Astrocyte of the cerebellum (primary cell): ENCODE measurements around the gene PLXDC1.

Source experiments
- DNase-seq: peaks from one replicate; pipeline ENCODE4 v3.0.0-alpha.2; 2011; ENCODE audit warnings: low read depth
- H3K4me3 ChIP-seq: 2 replicates; pipeline ENCODE4 v1.5.1; 2011; ENCODE audit warnings: mild to moderate bottlenecking, low read depth, low read length, moderate library complexity
- CTCF ChIP-seq: IDR thresholded peaks from 2 replicates; pipeline ENCODE4 v1.5.1; 2012; ENCODE audit warnings: low read length, low read depth, moderate library complexity, mild to moderate bottlenecking; ENCODE audit errors: missing control alignments
- in situ Hi-C: cut with HindIII; loops from 2 replicates; pipeline ENCODE4 v1.10.0; 2017; ENCODE audit warnings: low sequenced_read_pairs

Gene PLXDC1

GRCh38 chr17:39090908-39091665 is 60.4 kb downstream of the PLXDC1 start:
- TF ChIP-seq CTCF: no peak
- H3K4me3 ChIP-seq: no peak overlapping the region
- in situ Hi-C loops: no loop called here
- no peak for DNase-seq

DNA sequence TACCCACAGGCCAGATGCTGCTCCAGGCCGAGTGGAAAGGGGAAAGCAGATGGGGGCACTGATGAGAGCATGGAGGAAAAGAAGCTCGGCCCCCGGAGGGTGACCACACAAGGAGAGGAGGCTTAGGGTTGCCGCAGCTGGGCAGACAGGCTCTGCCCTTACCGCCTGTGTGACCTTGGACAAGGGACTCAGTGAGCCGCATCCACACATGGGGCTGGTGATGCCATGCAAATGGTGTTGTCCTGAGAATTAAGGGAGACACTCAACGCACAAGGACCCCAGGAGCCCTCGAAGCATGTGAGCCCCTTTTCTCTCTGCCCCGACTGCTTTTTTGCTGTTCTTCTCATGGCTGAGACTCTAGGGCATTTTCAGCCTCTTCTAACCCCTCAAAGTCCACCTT is 61.0 kb downstream of the PLXDC1 start:
- no peak for DNase-seq
- no peak overlapping the region for H3K4me3 ChIP-seq
- in situ Hi-C loops: no loop called here
- no peak for TF ChIP-seq CTCF

DNA sequence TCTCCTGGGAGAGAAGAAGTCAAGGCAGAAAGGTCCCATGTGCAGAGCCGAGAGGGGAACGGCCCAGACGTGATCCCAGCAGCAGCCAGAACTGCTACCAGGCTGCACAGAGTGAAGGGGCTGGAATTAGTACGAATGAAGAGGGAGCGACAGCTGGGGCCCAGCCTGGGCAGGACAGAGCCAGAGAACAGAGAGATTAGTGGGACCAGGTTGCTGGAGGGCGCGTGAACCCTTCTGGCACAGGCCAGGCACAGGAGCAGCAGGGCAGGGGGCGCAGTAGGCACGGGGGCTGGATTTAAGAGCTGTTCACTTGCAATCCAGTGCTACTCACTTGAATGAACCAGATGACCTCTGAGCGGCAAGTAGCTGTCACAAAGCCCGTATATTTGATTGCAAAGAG is 66.9 kb downstream of the PLXDC1 start:
- TF ChIP-seq CTCF: no peak
- no peak overlapping the region for H3K4me3 ChIP-seq
- DNase-seq: no peak
- in situ Hi-C loops: no loop called here

DNA sequence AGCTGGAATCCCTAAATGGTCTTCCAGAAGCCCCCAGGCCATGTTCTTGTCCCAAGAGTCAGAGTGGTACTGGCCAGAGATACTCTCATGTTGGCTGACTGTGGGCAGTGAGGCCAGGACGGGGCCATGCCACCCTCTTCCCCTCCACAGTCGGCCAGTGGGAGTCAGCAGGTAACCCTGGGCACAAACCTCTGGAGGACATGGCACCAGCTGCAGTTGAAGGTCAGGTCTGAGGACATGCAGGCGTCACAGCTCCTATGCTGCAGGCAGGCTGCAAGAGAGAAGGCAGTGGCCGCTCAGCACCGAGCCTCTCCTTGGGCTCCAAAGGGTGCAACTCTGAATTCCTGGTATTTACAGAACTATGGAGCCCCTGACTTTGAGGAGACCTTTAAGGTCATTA is 68.2 kb downstream of the PLXDC1 start:
- DNase-seq: no peak
- in situ Hi-C loops: no loop called here
- H3K4me3 ChIP-seq: no peak overlapping the region
- no peak for TF ChIP-seq CTCF

GRCh38 chr17:39082482-39082881 is 69.0 kb downstream of the PLXDC1 start:
- TF ChIP-seq CTCF: no peak
- DNase-seq: no peak
- in situ Hi-C loops: no loop called here
- no peak overlapping the region for H3K4me3 ChIP-seq

DNA sequence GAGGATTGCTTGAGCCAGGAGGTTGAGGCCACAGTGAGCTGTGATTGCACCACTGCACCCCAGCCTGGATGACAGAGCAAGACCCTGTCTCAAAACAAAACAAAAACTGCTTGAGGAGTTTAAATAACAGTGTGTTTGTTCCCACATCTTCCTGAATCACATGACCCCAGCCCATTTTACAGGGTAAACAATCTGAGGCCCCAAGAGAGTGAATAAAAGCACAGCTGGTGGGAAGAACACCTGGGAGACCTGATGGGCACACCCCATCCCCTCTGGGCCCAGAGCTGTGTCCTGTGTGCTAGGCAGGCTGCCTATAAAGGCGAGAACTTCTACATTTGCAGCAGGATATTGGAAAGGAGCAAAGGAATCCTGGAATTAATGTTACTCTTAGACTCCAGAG is 69.6 kb downstream of the PLXDC1 start:
- no peak for DNase-seq
- no peak for TF ChIP-seq CTCF
- in situ Hi-C loops: no loop called here
- H3K4me3 ChIP-seq: no peak overlapping the region
